AML-193 (cell line): ENCODE measurements around the gene MPI.

Experiments used
- DNase-seq, 2 experiments: peaks; one replicate each; lab custom pipeline; 2025; lab: John Stamatoyannopoulos, UW

The MPI gene

GRCh38 chr15:74933573-74933972, 43.7 kb downstream of the MPI start:
- no peak for DNase-seq

- DNase-seq = peak in 1 of 2 experiments; percentile 15
Measured at GRCh38 chr15:74935193-74935592, 45.4 kb downstream of the MPI start.

- DNase-seq = peak in 1 of 2 experiments; percentile 30
Measured at GRCh38 chr15:74937272-74937589, 47.4 kb downstream of the MPI start.

- DNase-seq = peak; percentile 89 to 93
Measured at GRCh38 chr15:74937590-74938371, 47.9 kb downstream of the MPI start, which contains the start of gene COX5A. Gene COX5A, minus strand, starts transcription at chr15:74938073. Its CDS starts 59 bp downstream, at chr15:74938014.

- DNase-seq = peak; percentile 52 to 68
Measured at GRCh38 chr15:74950078-74950908, 60.5 kb downstream of the MPI start.

- no peak for DNase-seq
Measured at GRCh38 chr15:74951006-74951405, 61.2 kb downstream of the MPI start.
